CD14-positive monocyte (primary cell): ENCODE data around the gene SLC1A3. TPM values are rescaled to one million over a fixed set of nuclear protein-coding genes. Genes with fewer than 3 reads are reported as not detected.

Experiments used
- DNase-seq, 3 donors: peaks; one replicate each; pipeline ENCODE4 v3.0.0-alpha.2; 2011 to 2022
- H2AFZ ChIP-seq: 2 replicates; pipeline ENCODE4 v1.6.0; 2012; ENCODE audit warnings: mild to moderate bottlenecking, low read depth, low read length, inconsistent platforms; ENCODE audit not compliant: insufficient read depth, poor library complexity, severe bottlenecking
- H3K27ac ChIP-seq, 2 donors: 1 replicate in 1 of 2; 2 replicates in 1 of 2; pipeline ENCODE4 v1.5.1; 2012 to 2013; ENCODE audit warnings: low read length in 2 of 2, control low read depth in 1 of 2, inconsistent platforms in 1 of 2, low read depth in 1 of 2, mild to moderate bottlenecking in 1 of 2
- H3K27me3 ChIP-seq, 2 donors: one replicate each; pipeline versions ENCODE4 v1.6.0 to v1.6.1; 2011 to 2013; ENCODE audit warnings: low read length in 2 of 2; ENCODE audit not compliant: control insufficient read depth in 2 of 2, insufficient read depth in 2 of 2
- H3K36me3 ChIP-seq, 2 donors: replicated peaks in 1 of 2; 1 replicate in 1 of 2; 2 replicates in 1 of 2; pipeline versions ENCODE4 v1.5.1 to v1.6.1; 2012 to 2013; ENCODE audit warnings: low read length in 2 of 2, control low read depth in 1 of 2, inconsistent platforms in 1 of 2, mild to moderate bottlenecking in 1 of 2; ENCODE audit not compliant: insufficient read depth in 2 of 2, control insufficient read depth in 1 of 2
- H3K4me1 ChIP-seq, 2 donors: 1 replicate in 1 of 2; 2 replicates in 1 of 2; pipeline versions ENCODE4 v1.5.1 to v1.6.1; 2012 to 2013; ENCODE audit warnings: low read length in 2 of 2, control low read depth in 1 of 2, inconsistent platforms in 1 of 2, mild to moderate bottlenecking in 1 of 2, moderate library complexity in 1 of 2; ENCODE audit not compliant: insufficient read depth in 2 of 2, control insufficient read depth in 1 of 2
- H3K4me2 ChIP-seq: replicated peaks from 2 replicates; pipeline ENCODE3; 2012; ENCODE audit warnings: low read length, moderate library complexity, mild to moderate bottlenecking; ENCODE audit not compliant: poor library complexity, severe bottlenecking; ENCODE audit errors: extremely low read depth
- H3K4me3 ChIP-seq, 3 experiments: fragments of 200-600 bp in 1 of 3; sonication (generic) in 1 of 3; replicated peaks in 1 of 3; 1 replicate in 2 of 3; 2 replicates in 1 of 3; pipeline ENCODE4 v1.5.1; 2011 to 2013; ENCODE audit warnings: low read length in 3 of 3, mild to moderate bottlenecking in 3 of 3, control low read depth in 2 of 3, low read depth in 2 of 3, inconsistent platforms in 1 of 3, moderate library complexity in 1 of 3
- H3K79me2 ChIP-seq: 2 replicates; pipeline ENCODE4 v1.6.0; 2012; ENCODE audit warnings: mild to moderate bottlenecking, control low read depth, inconsistent platforms, low read length, moderate library complexity; ENCODE audit not compliant: insufficient read depth
- H3K9ac ChIP-seq: 2 replicates; pipeline ENCODE4 v1.6.0; 2017; ENCODE audit warnings: low read length, mild to moderate bottlenecking; ENCODE audit not compliant: insufficient read depth, poor library complexity, severe bottlenecking
- H3K9me3 ChIP-seq, 2 donors: replicated peaks in 1 of 2; 1 replicate in 1 of 2; 2 replicates in 1 of 2; pipeline versions ENCODE4 v1.5.1 to v1.6.1; 2012 to 2013; ENCODE audit warnings: low read length in 2 of 2, control low read depth in 1 of 2; ENCODE audit not compliant: control insufficient read depth in 1 of 2, insufficient read depth in 1 of 2
- H4K20me1 ChIP-seq: 2 replicates; pipeline ENCODE4 v1.6.0; 2012; ENCODE audit warnings: mild to moderate bottlenecking, low read length, control low read depth, moderate library complexity; ENCODE audit not compliant: insufficient read depth
- H3K27ac Mint-ChIP-seq, 7 donors: one replicate each; pipeline ENCODE4 v1.8.0; 2020; ENCODE audit warnings: mild to moderate bottlenecking in 7 of 7, mixed read lengths in 7 of 7, moderate library complexity in 6 of 7, inconsistent platforms in 2 of 7
- H3K27me3 Mint-ChIP-seq, 3 donors: one replicate each; pipeline ENCODE4 v1.8.0; 2021 to 2022; ENCODE audit warnings: low read depth in 3 of 3, mild to moderate bottlenecking in 3 of 3, mixed read lengths in 3 of 3, moderate library complexity in 3 of 3, inconsistent platforms in 1 of 3
- H3K36me3 Mint-ChIP-seq, 2 donors: one replicate each; pipeline ENCODE4 v1.8.0; 2020; ENCODE audit warnings: mixed read lengths in 2 of 2, inconsistent platforms in 1 of 2, mild to moderate bottlenecking in 1 of 2
- H3K4me1 Mint-ChIP-seq: one replicate; pipeline ENCODE4 v1.8.0; 2020; ENCODE audit warnings: mild to moderate bottlenecking, mixed read lengths
- H3K4me3 Mint-ChIP-seq, 2 donors: one replicate each; pipeline ENCODE4 v1.8.0; 2020; ENCODE audit warnings: mild to moderate bottlenecking in 2 of 2, mixed read lengths in 2 of 2, moderate library complexity in 1 of 2
- H3K9me3 Mint-ChIP-seq, 7 donors: one replicate each; pipeline ENCODE4 v1.8.0; 2020 to 2022; ENCODE audit warnings: mixed read lengths in 7 of 7, mild to moderate bottlenecking in 6 of 7, moderate library complexity in 6 of 7, inconsistent platforms in 2 of 7
- CTCF ChIP-seq: fragments of 200-600 bp; IDR thresholded peaks from one replicate; pipeline ENCODE4 v1.8.0; 2022; ENCODE audit warnings: antibody characterized with exemption, mild to moderate bottlenecking
- WGBS: methylation state at CpG from one replicate; pipeline ENCODE4 v1.1.5; 2013; ENCODE audit warnings: missing lambda C conversion rate; ENCODE audit not compliant: insufficient coverage; 5-methylcytosine and 5-hydroxymethylcytosine counted together
- intact Hi-C, 2 donors: fragments of 100-400 bp; cut with micrococcal nuclease; formaldehyde crosslinking; loops; one replicate each; pipeline versions ENCODE4 v1.15.0 to v1.15.1; 2023
- polyA plus RNA-seq, 3 donors: library from polyadenylated mRNA; depleted of rRNA in 1 of 3; unstranded in 2 of 3; stranded (reverse) in 1 of 3; fragments of 300-500 nt in 2 of 3; fragments of >200 nt in 1 of 3; fragmentation: Illumina TruSeq in 2 of 3; gene quantifications; 1 replicate in 2 of 3; 2 replicates in 1 of 3; pipeline ENCODE4 v1.2.3, GENCODE V29; 2012 to 2021

Gene SLC1A3
- polyA plus RNA-seq, 3 donors: 1.2 to 3.3 (median 1.3) TPM

GRCh38 chr5:36590513-36591286, 15.7 kb upstream of the SLC1A3 start:
- peaks cover 0 to 5% (median 0%) of the 10 kb centered on the region in 3 donors for H3K27me3 Mint-ChIP-seq
- Histone ChIP-seq H3K4me3 (no peak overlapping the region), H2AFZ (no peak overlapping the region), H3K36me3 (no peaks in the 10 kb centered on the region), H3K27me3 (no peaks in the 10 kb centered on the region), H3K9ac (no peak overlapping the region), H4K20me1 (no peaks in the 10 kb centered on the region), H3K4me1 (peaks cover 16 to 27% of the 10 kb centered on the region in 2 donors), H3K4me2 (no peak overlapping the region), H3K27ac (no peak overlapping the region), H3K9me3 (no peaks in the 10 kb centered on the region), H3K79me2 (no peaks in the 10 kb centered on the region)
- no peak for DNase-seq
- no peak overlapping the region for H3K27ac Mint-ChIP-seq
- peaks cover 0 to 3% (median 0%) of the 10 kb centered on the region in 7 donors for H3K9me3 Mint-ChIP-seq
- no peaks in the 10 kb centered on the region for H3K36me3 Mint-ChIP-seq
- peaks cover 26% of the 10 kb centered on the region for H3K4me1 Mint-ChIP-seq
- WGBS: 100% methylated on average over 3 of the region's 7 CpGs
- intact Hi-C loops: no loop called here
- H3K4me3 Mint-ChIP-seq: no peak overlapping the region
- TF ChIP-seq CTCF: no peak

GRCh38 chr5:36593867-36594266, 12.5 kb upstream of the SLC1A3 start:
- H3K36me3 ChIP-seq: no peaks in the 10 kb centered on the region
- 10% methylated on average over 2 of the region's 4 CpGs for WGBS
- no peaks in the 10 kb centered on the region for H4K20me1 ChIP-seq
- no peaks in the 10 kb centered on the region for H3K36me3 Mint-ChIP-seq
- H3K27me3 Mint-ChIP-seq: peaks cover 0 to 6% (median 0%) of the 10 kb centered on the region in 3 donors
- peak overlapping the region in 1 of 2 donors; percentile 13 for H3K27ac ChIP-seq
- H3K27me3 ChIP-seq: no peaks in the 10 kb centered on the region
- intact Hi-C loops: no loop called here
- H3K4me3 Mint-ChIP-seq: peak overlapping the region; percentile 59 to 85
- H3K4me2 ChIP-seq: peak overlapping the region; percentile 57
- H3K9me3 ChIP-seq: no peaks in the 10 kb centered on the region
- H2AFZ ChIP-seq: peak overlapping the region; percentile 28
- no peaks in the 10 kb centered on the region for H3K79me2 ChIP-seq
- TF ChIP-seq CTCF: no peak
- peak overlapping the region in 6 of 7 donors; percentile 15 to 54 (median 41) for H3K27ac Mint-ChIP-seq
- peaks cover 20% of the 10 kb centered on the region for H3K4me1 Mint-ChIP-seq
- no peak overlapping the region for H3K9ac ChIP-seq
- peaks cover 0 to 3% (median 0%) of the 10 kb centered on the region in 7 donors for H3K9me3 Mint-ChIP-seq
- H3K4me1 ChIP-seq: peaks cover 12 to 19% of the 10 kb centered on the region in 2 donors
- DNase-seq: peak; percentile 13 to 38 (median 30)
- peak overlapping the region in 2 of 3 experiments; percentile 36 to 56 for H3K4me3 ChIP-seq
